ENCODE data around the gene MYLK2.

GRCh38 chr20:31835554-31835953 lies 16.4 kb downstream of the MYLK2 start:
- no peak for TF ChIP-seq CTCF (conservative IDR thresholded peaks at IDR 0.05)
- no peak for TF ChIP-seq ZFX (IDR thresholded peaks at IDR 0.05)
